Colon (tissue), 2 donors: ENCODE results near the gene SLCO3A1.

ENCODE experiments used
- FAIRE-seq: peaks from 2 replicates; lab custom pipeline; 2012; peaks lifted over from hg19 to GRCh38; lab: Jason Lieb, UNC
- donor health status: control.
- donor health status: control.

The SLCO3A1 gene

GRCh38 chr15:92071045-92071634 is 217.6 kb downstream of the SLCO3A1 start:
- FAIRE-seq, result no peak

- FAIRE-seq, result no peak
Measured at GRCh38 chr15:92073044-92073785, 219.7 kb downstream of the SLCO3A1 start.

GRCh38 chr15:92074101-92074500 is 220.6 kb downstream of the SLCO3A1 start:
- no peak for FAIRE-seq

GRCh38 chr15:92074646-92075045 is 221.1 kb downstream of the SLCO3A1 start:
- no peak for FAIRE-seq

GRCh38 chr15:92075764-92076163 is 222.3 kb downstream of the SLCO3A1 start:
- no peak for FAIRE-seq

GRCh38 chr15:92076541-92076940 is 223.0 kb downstream of the SLCO3A1 start:
- FAIRE-seq, result no peak

- no peak for FAIRE-seq
Measured at GRCh38 chr15:92077353-92078085, 224.0 kb downstream of the SLCO3A1 start.

GRCh38 chr15:92078270-92078669 is 224.8 kb downstream of the SLCO3A1 start:
- FAIRE-seq, result no peak

- FAIRE-seq, result no peak
Measured at GRCh38 chr15:92079047-92079446, 225.5 kb downstream of the SLCO3A1 start.

GRCh38 chr15:92079647-92080255 is 226.2 kb downstream of the SLCO3A1 start:
- no peak for FAIRE-seq

GRCh38 chr15:92082006-92082843 is 228.7 kb downstream of the SLCO3A1 start:
- FAIRE-seq, result no peak

GRCh38 chr15:92083190-92083589 is 229.7 kb downstream of the SLCO3A1 start:
- no peak for FAIRE-seq

- no peak for FAIRE-seq
Measured at GRCh38 chr15:92087211-92087610, 233.7 kb downstream of the SLCO3A1 start.

- no peak for FAIRE-seq
Measured at GRCh38 chr15:92091155-92091734, 237.7 kb downstream of the SLCO3A1 start.

- FAIRE-seq, result no peak
Measured at GRCh38 chr15:92092289-92093105, 239.0 kb downstream of the SLCO3A1 start.

GRCh38 chr15:92095693-92096092 is 242.2 kb downstream of the SLCO3A1 start:
- FAIRE-seq, result no peak

- FAIRE-seq, result no peak
Measured at GRCh38 chr15:92097474-92098178, 244.1 kb downstream of the SLCO3A1 start.

- no peak for FAIRE-seq
Measured at GRCh38 chr15:92098869-92099268, 245.4 kb downstream of the SLCO3A1 start.

- no peak for FAIRE-seq
Measured at GRCh38 chr15:92100301-92100700, 246.8 kb downstream of the SLCO3A1 start.

- no peak for FAIRE-seq
Measured at GRCh38 chr15:92100751-92101150, 247.2 kb downstream of the SLCO3A1 start.
